OCI-LY3 (cell line): ENCODE data around the gene USP20.

Experiments
- EZH2phosphoT487 ChIP-seq: fragments of 200-600 bp; shearing (Covaris generic); IDR thresholded peaks from 2 replicates; pipeline ENCODE4 v1.6.1; 2018; ENCODE audit warnings: antibody characterized with exemption, mixed run types, low read depth
- TF ChIP-seq, protein P1 (sequence below): fragments of 200-600, 300-600 bp; sonication (generic); IDR thresholded peaks from 2 replicates; pipeline ENCODE4 v1.5.1; 2014; ENCODE audit warnings: antibody characterized with exemption, low read length, low read depth

DNA sequence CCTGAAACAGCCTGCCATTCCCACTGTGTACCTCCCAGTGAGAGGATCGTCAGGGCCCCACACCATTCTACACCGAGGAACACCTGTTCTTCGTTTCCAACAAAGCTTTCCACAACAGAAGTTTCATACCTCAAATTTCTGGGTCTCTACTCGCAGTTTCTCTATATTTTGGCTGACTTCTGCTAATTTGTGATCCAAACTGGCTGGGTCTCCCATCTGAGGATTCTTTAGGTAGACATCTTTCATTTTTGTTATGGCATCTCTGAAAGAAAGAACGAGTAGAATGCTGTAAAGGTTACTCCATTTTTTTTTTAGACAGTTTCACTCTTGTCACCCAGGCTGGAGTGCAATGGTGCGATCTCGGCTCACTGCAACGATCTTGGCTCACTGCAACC lies 67.5 kb downstream of the USP20 start:
- TF ChIP-seq, protein P1, sequence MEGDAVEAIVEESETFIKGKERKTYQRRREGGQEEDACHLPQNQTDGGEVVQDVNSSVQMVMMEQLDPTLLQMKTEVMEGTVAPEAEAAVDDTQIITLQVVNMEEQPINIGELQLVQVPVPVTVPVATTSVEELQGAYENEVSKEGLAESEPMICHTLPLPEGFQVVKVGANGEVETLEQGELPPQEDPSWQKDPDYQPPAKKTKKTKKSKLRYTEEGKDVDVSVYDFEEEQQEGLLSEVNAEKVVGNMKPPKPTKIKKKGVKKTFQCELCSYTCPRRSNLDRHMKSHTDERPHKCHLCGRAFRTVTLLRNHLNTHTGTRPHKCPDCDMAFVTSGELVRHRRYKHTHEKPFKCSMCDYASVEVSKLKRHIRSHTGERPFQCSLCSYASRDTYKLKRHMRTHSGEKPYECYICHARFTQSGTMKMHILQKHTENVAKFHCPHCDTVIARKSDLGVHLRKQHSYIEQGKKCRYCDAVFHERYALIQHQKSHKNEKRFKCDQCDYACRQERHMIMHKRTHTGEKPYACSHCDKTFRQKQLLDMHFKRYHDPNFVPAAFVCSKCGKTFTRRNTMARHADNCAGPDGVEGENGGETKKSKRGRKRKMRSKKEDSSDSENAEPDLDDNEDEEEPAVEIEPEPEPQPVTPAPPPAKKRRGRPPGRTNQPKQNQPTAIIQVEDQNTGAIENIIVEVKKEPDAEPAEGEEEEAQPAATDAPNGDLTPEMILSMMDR: no peak
- TF ChIP-seq EZH2phosphoT487: no peak
